PC-9 (cell line): ENCODE results near the gene MIDN.

Experiments used
- EZH2 ChIP-seq: fragments of 200-600 bp; sonication (generic); IDR thresholded peaks from 2 replicates; pipeline ENCODE4 v1.8.0; 2017; ENCODE audit warnings: antibody characterized with exemption, low read depth
- TF ChIP-seq, protein P1 (sequence below): fragments of 200-600 bp; sonication (generic); conservative IDR thresholded peaks from 2 replicates; pipeline ENCODE4 v1.6.1; 2017; ENCODE audit warnings: mixed run types, antibody characterized with exemption, mild to moderate bottlenecking, moderate library complexity

DNA sequence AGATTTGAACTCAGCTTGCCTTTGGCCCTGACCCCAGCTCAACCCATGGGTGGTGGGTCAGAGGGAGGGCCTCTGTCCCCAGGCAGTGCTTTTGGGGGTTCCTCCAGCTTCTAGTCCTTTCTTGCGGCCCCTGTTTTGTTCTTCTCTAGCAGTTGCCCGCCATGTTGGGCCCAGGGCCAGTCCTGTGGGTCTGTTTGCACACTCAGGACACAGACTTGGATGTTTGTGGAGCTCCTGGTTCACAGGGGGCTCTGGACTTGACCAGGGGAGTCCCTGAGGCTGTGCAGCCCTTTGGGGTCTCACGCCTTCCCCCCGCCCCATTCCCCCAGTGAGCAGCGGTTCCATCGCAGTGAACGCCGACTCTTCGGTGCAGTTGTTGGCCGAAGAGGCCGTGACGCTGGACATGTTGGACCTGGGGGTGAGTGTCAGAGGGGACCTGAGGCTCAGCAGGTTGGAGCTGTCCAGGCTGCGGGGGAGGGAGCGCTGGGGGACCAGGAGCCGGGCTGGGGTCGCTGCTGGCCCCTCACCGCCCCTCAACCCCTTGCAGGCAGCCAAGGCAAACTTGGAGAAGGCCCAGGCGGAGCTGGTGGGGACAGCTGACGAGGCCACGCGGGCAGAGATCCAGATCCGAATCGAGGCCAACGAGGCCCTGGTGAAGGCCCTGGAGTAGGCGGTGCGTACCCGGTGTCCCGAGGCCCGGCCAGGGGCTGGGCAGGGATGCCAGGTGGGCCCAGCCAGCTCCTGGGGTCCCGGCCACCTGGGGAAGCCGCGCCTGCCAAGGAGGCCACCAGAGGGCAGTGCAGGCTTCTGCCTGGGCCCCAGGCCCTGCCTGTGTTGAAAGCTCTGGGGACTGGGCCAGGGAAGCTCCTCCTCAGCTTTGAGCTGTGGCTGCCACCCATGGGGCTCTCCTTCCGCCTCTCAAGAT is 4.4 kb upstream of the MIDN start:
- TF ChIP-seq, protein P1, sequence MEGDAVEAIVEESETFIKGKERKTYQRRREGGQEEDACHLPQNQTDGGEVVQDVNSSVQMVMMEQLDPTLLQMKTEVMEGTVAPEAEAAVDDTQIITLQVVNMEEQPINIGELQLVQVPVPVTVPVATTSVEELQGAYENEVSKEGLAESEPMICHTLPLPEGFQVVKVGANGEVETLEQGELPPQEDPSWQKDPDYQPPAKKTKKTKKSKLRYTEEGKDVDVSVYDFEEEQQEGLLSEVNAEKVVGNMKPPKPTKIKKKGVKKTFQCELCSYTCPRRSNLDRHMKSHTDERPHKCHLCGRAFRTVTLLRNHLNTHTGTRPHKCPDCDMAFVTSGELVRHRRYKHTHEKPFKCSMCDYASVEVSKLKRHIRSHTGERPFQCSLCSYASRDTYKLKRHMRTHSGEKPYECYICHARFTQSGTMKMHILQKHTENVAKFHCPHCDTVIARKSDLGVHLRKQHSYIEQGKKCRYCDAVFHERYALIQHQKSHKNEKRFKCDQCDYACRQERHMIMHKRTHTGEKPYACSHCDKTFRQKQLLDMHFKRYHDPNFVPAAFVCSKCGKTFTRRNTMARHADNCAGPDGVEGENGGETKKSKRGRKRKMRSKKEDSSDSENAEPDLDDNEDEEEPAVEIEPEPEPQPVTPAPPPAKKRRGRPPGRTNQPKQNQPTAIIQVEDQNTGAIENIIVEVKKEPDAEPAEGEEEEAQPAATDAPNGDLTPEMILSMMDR = peak; percentile 81
- TF ChIP-seq EZH2 = no peak
